T-helper 9 cell (primary cell): Measurements from ENCODE around the gene MSANTD3.

Experiments
- DNase-seq: peaks from one replicate; pipeline ENCODE4 v3.0.0-alpha.2; 2020

MSANTD3 gene

GRCh38 chr9:100466829-100467221 is 39.9 kb downstream of the MSANTD3 start:
- no peak for DNase-seq

- DNase-seq, result no peak
Observed at GRCh38 chr9:100468041-100468440, 41.1 kb downstream of the MSANTD3 start.

GRCh38 chr9:100472268-100472667 is 45.3 kb downstream of the MSANTD3 start:
- DNase-seq, result no peak

GRCh38 chr9:100472788-100473275 is 45.9 kb downstream of the MSANTD3 start, which contains the start of gene TMEFF1:
Gene TMEFF1 (plus strand): TSS chr9:100473149. CDS start chr9:100473545, 396 bp downstream.
- DNase-seq, result peak; percentile 13

- peak; percentile 7 for DNase-seq
Observed at GRCh38 chr9:100473276-100474081, 46.5 kb downstream of the MSANTD3 start.

GRCh38 chr9:100474082-100474923 is 47.4 kb downstream of the MSANTD3 start:
- DNase-seq, result no peak

GRCh38 chr9:100474924-100475276 is 48.0 kb downstream of the MSANTD3 start:
- no peak for DNase-seq

- DNase-seq, result no peak
Observed at GRCh38 chr9:100477241-100477640, 50.3 kb downstream of the MSANTD3 start.

- no peak for DNase-seq
Observed at GRCh38 chr9:100478192-100478591, 51.2 kb downstream of the MSANTD3 start.

GRCh38 chr9:100479820-100480219 is 52.9 kb downstream of the MSANTD3 start:
- DNase-seq, result no peak

GRCh38 chr9:100485196-100485595 is 58.3 kb downstream of the MSANTD3 start:
- DNase-seq, result no peak

GRCh38 chr9:100486479-100487176 is 59.7 kb downstream of the MSANTD3 start:
- DNase-seq, result no peak

GRCh38 chr9:100488177-100488576 is 61.2 kb downstream of the MSANTD3 start:
- no peak for DNase-seq

- DNase-seq, result no peak
Observed at GRCh38 chr9:100489836-100490235, 62.9 kb downstream of the MSANTD3 start.

- no peak for DNase-seq
Observed at GRCh38 chr9:100492952-100493351, 66.0 kb downstream of the MSANTD3 start.

GRCh38 chr9:100498592-100498991 is 71.6 kb downstream of the MSANTD3 start:
- DNase-seq, result no peak

GRCh38 chr9:100499460-100499859 is 72.5 kb downstream of the MSANTD3 start:
- no peak for DNase-seq

- DNase-seq, result no peak
Observed at GRCh38 chr9:100499866-100500265, 72.9 kb downstream of the MSANTD3 start.
